COR-L47 (cell line): ENCODE measurements around the gene LEUTX.

Source experiments
- DNase-seq: peaks from one replicate; lab custom pipeline; 2025; lab: John Stamatoyannopoulos, UW

LEUTX gene

DNA sequence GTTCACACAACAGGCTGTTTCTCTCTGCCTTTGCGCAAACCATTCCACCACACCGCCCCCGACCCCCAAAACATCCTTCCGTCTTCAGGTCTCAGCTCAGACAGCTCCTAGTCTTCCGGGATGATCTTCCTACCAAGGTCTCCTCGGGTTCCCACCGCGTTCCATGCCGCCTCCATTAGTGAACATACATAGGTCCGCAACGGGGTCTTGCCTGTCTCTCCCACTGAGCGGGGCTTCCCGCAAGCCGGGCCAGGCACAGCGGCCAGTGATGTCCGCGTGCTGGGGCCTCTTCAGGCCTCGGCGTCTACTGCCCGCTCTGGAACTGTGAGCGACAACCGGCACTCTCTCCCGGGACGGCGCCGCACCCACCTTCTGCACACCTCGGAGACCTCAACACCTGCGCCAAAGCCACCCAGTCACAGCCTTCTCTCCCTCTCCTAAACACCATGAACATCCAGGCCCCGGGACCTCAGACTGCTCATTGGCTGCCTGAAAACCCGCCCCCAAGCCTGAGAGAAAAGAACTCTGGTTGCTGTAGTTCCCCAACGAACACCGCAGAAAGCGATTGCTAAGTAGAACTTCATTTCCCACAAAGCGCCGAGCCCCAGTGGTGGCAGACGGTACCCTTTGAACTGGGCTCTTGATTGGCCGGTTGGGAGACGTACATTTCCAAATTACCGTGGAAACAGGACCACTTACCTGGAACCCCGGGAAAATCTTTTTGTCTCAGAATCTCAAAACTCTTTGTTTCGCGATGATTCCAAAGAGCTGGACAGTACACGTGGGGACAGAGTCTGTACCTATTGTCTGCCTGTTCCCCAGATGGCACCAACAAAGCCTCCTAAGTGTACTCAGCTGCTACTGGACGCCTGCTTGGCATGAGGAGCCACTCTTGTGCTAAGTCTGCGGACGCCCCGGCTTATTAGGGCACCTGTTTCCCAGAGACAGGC is 45.8 kb downstream of the LEUTX start:
- peak; percentile 96 for DNase-seq

- no peak for DNase-seq
Measured at GRCh38 chr19:39825093-39825463, 46.4 kb downstream of the LEUTX start.

GRCh38 chr19:39825531-39826076 is 47.0 kb downstream of the LEUTX start:
- DNase-seq, result no peak

DNA sequence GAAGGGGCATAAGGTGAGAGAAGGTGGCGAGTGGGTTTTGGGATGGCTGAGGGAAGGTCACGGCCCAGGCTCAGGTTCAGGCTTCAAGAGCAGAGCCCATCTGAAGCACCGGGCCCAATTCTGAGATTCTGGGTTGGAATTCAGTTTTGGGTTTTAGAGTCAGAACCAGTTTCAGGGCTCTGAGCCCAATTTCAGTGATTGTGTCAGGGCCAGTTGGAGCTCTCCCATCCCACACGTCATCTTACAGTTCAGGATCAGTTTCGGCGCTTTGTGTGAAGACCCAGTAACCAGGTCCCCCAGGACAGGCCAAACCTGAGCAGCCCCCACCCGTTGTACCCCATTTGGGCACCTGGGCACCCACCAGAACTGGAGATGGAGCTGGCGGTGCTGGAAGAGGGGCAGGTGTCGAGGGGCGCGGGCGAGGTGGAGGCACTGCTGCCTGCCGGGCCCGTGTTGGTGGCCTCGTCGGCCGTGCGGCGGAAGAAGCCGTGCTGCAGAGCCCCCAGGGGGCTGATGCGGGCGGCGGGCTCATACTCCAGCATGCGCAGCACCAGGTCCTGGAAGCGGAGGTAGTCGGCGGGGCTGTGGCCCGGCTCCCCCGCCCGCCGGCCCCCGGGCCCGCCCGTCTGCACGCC is 47.8 kb downstream of the LEUTX start:
- no peak for DNase-seq

DNA sequence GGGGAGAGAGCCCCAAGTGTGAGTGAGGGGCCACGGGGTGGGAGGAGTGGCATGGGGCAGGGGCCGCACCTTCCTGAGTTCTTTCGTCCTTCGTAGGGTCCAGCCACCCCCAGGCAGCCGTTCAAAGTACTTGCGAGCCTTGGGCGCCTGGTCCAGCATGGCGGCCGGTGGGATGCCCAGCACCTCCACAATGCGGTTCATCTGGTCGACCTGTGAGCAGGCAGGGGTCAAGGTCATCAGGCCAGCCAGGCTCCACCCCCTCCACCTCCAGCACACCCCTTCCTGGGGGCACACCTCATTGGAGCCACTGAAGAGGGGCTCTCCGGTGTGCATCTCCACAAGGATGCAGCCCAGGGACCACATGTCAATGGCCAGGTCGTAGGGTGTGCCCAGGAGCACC is 48.6 kb downstream of the LEUTX start:
- DNase-seq, result no peak

DNA sequence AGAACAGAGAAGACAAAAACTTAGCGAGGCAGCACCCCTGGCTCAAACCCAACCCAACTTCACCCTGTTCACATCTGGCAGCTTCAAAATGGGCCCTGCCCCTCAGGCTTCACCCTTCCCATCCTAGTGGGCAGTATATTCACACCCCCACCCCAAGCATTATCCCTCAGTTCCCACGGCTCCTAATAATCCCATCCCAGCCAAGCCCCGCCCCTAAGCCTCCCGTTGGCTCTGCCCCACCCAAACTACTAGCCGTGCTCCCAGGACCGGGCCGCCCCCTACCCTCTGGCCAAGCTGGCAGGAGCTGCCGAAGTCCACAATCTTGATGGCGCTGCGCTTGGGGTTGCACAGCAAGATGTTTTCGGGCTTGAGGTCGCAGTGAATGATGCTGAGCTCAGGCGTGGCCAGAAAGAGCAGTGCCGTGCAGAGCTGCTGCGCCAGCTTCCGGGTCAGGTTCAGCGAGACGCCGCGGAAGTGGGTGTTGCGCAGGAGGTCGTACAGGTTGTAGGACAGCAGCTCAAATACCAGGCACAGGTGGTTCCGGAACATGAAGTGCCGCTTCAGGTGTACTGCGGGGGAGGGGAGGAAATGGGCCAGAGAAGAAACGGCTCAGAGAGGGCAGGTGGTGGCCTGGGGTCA is 49.5 kb downstream of the LEUTX start:
- DNase-seq, result no peak

GRCh38 chr19:39828654-39829032 is 50.0 kb downstream of the LEUTX start:
- DNase-seq, result no peak

DNA sequence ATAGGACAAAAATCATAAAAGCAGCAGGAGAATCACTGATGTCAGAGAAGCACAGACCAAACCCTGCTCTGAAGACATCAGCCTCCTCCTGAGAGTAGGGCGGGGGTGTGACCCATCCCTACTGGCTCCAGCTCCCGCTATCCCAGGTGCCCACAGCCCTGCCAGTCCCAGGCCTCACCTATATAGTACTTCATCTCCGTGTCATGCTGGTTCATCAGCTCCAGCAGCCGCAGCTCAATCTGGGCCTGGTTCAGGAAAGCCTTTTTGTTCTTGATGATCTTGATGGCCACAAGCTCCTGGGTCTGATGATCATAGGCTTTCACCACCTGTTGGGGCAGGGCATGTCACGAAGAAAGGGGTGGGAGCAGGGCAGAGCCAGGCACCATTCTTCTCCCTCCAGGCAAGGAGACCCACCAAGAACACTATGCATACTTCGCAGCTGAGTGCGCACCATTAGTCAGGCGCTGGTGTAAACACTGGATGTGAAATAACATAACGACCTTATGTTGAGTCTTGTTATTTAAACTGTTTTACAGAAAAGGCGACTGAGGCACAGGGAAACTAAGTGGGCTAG is 51.1 kb downstream of the LEUTX start:
- no peak for DNase-seq

GRCh38 chr19:39830406-39830805 is 51.8 kb downstream of the LEUTX start:
- no peak for DNase-seq

GRCh38 chr19:39830847-39831246 is 52.2 kb downstream of the LEUTX start:
- no peak for DNase-seq

DNA sequence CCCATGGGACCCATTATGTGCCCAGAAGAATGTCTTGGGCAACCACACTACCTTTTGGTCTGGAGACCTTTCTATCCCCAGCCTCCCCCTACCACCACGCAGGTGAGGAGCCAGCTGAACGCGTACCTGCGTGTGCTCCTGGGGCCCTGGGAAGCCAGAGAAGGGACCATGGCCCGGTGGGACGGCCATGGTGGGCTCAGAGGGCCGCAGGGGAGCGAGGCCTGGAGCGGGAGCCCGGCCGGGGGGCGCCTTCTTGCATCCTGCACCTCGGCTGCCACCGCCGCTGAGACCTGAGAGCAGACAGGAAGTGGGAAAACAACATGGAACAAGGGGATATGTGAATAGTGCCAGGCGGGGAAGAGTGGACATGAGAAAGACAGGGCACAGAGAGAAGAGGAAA is 53.0 kb downstream of the LEUTX start:
- no peak for DNase-seq

GRCh38 chr19:39832341-39833083 is 53.9 kb downstream of the LEUTX start:
- no peak for DNase-seq

DNA sequence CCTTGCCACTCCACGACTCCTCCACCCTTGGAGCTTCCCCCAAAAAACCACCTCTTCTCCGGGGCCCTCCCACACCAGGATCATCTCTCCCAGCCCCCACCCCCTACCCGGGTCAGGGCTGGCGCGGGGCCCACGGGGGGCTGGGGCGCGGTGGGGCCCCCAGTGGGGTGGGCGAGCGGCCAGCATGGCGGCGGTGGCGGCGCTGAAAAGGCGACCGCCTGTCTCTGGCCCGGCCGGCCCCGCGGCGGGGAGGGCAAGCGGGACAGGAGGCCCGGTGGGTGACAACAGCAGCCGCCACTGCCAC is 54.5 kb downstream of the LEUTX start:
- no peak for DNase-seq

DNA sequence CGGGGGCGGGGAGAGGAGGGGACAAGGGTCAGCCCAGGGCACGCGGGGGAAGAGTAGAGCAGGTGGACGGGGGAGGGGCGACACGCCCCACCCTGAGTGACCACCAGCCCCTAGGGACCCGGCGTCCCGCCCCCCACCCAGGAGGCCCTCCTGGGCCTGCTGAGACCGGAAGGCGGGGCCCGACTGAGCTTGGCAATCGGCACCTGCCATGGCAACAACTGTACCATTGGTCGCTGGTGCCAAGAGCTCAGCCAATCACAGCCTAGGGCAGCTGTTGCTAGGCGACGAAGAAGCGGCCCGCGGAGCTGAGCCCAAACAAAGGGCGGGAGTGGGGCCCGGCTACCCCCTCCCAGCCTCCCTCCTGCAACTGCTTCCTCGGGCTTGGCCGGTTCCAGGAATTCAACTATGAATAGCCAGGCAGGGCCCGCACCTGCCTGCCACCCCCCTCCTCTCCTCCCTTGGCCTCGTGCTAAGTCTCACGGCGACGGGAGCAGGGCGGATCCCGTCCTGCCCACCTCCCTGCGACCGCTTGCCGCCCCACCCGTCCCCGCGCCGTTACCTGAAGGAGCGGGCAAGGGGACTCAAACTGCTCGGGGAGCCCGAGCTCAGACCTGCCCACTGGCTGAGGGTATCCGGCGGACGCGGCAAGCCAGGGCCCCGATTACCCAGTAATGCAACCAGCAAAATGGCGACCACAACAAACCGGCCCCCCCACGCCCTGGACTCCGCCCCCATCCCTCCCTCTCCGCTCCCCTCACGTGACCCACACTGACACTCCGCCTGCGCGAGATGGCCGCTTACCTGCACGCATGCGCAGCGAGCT is 55.0 kb downstream of the LEUTX start, which contains the start of gene DYRK1B:
TSS of gene DYRK1B (minus strand) at position 699 of the 823 bp plus-strand sequence. CDS start 2,295 bp downstream, outside the sequence.
- DNase-seq, result peak; percentile 98

DNA sequence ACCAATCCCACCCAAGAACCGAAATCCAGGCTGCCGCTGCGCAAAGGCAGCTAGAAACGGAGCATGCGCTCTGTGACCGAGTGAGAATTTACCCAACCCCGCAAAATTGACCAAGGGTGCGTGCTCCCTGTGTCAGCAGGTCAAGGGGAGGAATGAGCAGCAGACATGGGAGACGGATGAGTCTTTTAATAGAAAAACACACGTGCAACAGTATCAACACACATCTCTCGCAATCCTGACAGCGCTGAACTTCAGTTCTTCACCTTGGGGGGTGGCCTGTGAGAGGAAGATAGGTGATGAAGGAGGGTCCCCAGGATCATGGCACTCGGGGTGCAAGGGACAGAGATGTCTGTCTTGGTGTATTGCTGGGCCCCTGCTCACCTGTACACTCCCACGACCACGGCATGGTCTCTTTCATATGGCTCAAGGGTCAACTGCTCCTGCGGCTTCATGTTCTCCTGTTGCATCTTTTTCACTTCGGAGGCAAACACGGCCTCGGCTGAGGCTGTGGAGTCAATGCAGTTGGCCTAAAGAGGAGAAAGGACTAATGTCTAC is 55.7 kb downstream of the LEUTX start:
- DNase-seq, result no peak
